HCT116 (cell line): Measurements from ENCODE around the gene RIC8A.

Experiments used
- EGR1 ChIP-seq: IDR thresholded peaks from 2 replicates; pipeline ENCODE4 v1.6.1; 2012; ENCODE audit warnings: low read depth
- EZH2 ChIP-seq: fragments of 200-600 bp; sonication (generic); IDR thresholded peaks from 2 replicates; pipeline ENCODE4 v1.6.1; 2017; ENCODE audit warnings: antibody characterized with exemption, mixed run types
- POLR2AphosphoS5 ChIP-seq: IDR thresholded peaks from 2 replicates; pipeline ENCODE4 v1.6.1; 2011; ENCODE audit warnings: mild to moderate bottlenecking, low read depth, low read length, moderate library complexity
- ZFX ChIP-seq: fragments of 450-650 bp; IDR thresholded peaks from 2 replicates; pipeline ENCODE4 v1.6.1; 2017
- TF ChIP-seq, protein P1 (sequence below), 3 experiments: fragments of 200-600 bp in 1 of 3; sonication (generic) in 1 of 3; IDR thresholded peaks in 2 of 3; conservative IDR thresholded peaks in 1 of 3; 2 replicates each; pipeline ENCODE4 v1.5.1; 2012 to 2017; ENCODE audit warnings: low read depth in 2 of 3, low read length in 2 of 3, antibody characterized with exemption in 1 of 3, borderline replicate concordance in 1 of 3, control low read depth in 1 of 3, mild to moderate bottlenecking in 1 of 3, mixed read lengths in 1 of 3, mixed run types in 1 of 3, moderate library complexity in 1 of 3; ENCODE audit not compliant: insufficient read depth in 1 of 3
- TF ChIP-seq, protein P2 (sequence below): IDR thresholded peaks from 2 replicates; pipeline ENCODE4 v1.6.1; 2012
- TF ChIP-seq, protein P3 (sequence below): IDR thresholded peaks from 2 replicates; pipeline ENCODE4 v1.6.1; 2011; ENCODE audit warnings: mild to moderate bottlenecking, low read length, moderate library complexity; ENCODE audit not compliant: insufficient replicate concordance; ENCODE audit errors: extremely low read depth
- TF ChIP-seq, protein P4 (sequence below): IDR thresholded peaks from 2 replicates; pipeline ENCODE4 v1.6.1; 2012; ENCODE audit warnings: low read depth

DNA sequence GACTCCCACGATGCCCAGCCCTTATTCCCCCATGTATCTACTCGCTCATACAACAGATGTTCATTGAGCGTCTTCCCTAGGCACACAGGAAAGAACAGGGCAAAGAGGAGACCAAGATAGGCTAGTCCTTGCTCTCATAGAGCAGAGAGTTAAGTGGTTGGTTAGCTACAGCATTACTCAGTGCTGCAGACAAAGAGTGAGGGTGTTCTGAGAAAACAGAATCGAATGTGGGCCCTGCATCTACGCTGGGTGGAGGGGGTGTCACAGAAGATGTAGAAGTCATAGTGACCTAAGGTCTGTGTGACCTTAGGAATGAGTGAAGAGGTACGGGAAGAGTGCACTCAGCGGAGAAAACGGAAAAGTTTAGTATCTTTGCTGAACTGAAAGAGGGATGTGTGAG lies 41.6 kb downstream of the RIC8A start:
- TF ChIP-seq EZH2 (no peak), POLR2AphosphoS5 (no peak), EGR1 (no peak), ZFX (no peak)
- TF ChIP-seq, protein P1, sequence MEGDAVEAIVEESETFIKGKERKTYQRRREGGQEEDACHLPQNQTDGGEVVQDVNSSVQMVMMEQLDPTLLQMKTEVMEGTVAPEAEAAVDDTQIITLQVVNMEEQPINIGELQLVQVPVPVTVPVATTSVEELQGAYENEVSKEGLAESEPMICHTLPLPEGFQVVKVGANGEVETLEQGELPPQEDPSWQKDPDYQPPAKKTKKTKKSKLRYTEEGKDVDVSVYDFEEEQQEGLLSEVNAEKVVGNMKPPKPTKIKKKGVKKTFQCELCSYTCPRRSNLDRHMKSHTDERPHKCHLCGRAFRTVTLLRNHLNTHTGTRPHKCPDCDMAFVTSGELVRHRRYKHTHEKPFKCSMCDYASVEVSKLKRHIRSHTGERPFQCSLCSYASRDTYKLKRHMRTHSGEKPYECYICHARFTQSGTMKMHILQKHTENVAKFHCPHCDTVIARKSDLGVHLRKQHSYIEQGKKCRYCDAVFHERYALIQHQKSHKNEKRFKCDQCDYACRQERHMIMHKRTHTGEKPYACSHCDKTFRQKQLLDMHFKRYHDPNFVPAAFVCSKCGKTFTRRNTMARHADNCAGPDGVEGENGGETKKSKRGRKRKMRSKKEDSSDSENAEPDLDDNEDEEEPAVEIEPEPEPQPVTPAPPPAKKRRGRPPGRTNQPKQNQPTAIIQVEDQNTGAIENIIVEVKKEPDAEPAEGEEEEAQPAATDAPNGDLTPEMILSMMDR (IDR thresholded peaks at IDR 0.05 in 2 of 3, conservative IDR thresholded peaks at IDR 0.05 in 1 of 3; ENCODE audit: borderline replicate concordance in 1 of 3, insufficient read depth in 1 of 3, low read depth in 2 of 3, low read length in 2 of 3) = no peak
- TF ChIP-seq, protein P2, sequence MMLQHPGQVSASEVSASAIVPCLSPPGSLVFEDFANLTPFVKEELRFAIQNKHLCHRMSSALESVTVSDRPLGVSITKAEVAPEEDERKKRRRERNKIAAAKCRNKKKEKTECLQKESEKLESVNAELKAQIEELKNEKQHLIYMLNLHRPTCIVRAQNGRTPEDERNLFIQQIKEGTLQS = no peak
- TF ChIP-seq, protein P3, sequence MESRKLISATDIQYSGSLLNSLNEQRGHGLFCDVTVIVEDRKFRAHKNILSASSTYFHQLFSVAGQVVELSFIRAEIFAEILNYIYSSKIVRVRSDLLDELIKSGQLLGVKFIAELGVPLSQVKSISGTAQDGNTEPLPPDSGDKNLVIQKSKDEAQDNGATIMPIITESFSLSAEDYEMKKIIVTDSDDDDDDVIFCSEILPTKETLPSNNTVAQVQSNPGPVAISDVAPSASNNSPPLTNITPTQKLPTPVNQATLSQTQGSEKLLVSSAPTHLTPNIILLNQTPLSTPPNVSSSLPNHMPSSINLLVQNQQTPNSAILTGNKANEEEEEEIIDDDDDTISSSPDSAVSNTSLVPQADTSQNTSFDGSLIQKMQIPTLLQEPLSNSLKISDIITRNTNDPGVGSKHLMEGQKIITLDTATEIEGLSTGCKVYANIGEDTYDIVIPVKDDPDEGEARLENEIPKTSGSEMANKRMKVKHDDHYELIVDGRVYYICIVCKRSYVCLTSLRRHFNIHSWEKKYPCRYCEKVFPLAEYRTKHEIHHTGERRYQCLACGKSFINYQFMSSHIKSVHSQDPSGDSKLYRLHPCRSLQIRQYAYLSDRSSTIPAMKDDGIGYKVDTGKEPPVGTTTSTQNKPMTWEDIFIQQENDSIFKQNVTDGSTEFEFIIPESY = no peak
- TF ChIP-seq, protein P4, sequence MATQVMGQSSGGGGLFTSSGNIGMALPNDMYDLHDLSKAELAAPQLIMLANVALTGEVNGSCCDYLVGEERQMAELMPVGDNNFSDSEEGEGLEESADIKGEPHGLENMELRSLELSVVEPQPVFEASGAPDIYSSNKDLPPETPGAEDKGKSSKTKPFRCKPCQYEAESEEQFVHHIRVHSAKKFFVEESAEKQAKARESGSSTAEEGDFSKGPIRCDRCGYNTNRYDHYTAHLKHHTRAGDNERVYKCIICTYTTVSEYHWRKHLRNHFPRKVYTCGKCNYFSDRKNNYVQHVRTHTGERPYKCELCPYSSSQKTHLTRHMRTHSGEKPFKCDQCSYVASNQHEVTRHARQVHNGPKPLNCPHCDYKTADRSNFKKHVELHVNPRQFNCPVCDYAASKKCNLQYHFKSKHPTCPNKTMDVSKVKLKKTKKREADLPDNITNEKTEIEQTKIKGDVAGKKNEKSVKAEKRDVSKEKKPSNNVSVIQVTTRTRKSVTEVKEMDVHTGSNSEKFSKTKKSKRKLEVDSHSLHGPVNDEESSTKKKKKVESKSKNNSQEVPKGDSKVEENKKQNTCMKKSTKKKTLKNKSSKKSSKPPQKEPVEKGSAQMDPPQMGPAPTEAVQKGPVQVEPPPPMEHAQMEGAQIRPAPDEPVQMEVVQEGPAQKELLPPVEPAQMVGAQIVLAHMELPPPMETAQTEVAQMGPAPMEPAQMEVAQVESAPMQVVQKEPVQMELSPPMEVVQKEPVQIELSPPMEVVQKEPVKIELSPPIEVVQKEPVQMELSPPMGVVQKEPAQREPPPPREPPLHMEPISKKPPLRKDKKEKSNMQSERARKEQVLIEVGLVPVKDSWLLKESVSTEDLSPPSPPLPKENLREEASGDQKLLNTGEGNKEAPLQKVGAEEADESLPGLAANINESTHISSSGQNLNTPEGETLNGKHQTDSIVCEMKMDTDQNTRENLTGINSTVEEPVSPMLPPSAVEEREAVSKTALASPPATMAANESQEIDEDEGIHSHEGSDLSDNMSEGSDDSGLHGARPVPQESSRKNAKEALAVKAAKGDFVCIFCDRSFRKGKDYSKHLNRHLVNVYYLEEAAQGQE = no peak
